Neural progenitor cell (in vitro differentiated cells): ENCODE data around the gene RPTN.

Experiments used
- CTCF ChIP-seq: fragments of 200-600 bp; sonication (generic); IDR thresholded peaks from 2 replicates; pipeline ENCODE4 v1.5.1; 2017; ENCODE audit warnings: antibody characterized with exemption, mild to moderate bottlenecking
- EZH2 ChIP-seq: fragments of 200-600 bp; sonication (generic); IDR thresholded peaks from 2 replicates; pipeline ENCODE4 v1.6.1; 2017; ENCODE audit warnings: antibody characterized with exemption, mild to moderate bottlenecking, moderate library complexity

- TF ChIP-seq CTCF (no peak), EZH2 (no peak)
Measured at GRCh38 chr1:152166966-152167365, 7.9 kb upstream of the RPTN start.
